ENCODE results near the gene ATP8A2. TPM values are rescaled to one million over a fixed set of nuclear protein-coding genes. Genes with fewer than 3 reads are reported as not detected.

ATP8A2 gene
- total RNA-seq, 3 donors from 2014 or later (not counting 1 experiment from before 2014, with no cell fraction given), result 0.43 to 0.68 (median 0.59) TPM

- Histone ChIP-seq H3K4me1 (ENCODE audit: control insufficient read depth, insufficient read depth, low read length) (no peaks in the 10 kb centered on the region), H3K36me3 (ENCODE audit: control insufficient read depth, insufficient read depth, low read length) (no peaks in the 10 kb centered on the region), H3K27me3 (ENCODE audit: control insufficient read depth, insufficient read depth, low read length) (no peaks in the 10 kb centered on the region), H3K4me3 (ENCODE audit: low read length) (no peak overlapping the region), H3K27ac (ENCODE audit: low read length) (no peak overlapping the region), H3K9me3 (ENCODE audit: control insufficient read depth, insufficient read depth, low read length) (no peaks in the 10 kb centered on the region)
- DNase-seq, result no peak
- Mint-ChIP-seq H3K27me3 (ENCODE audit: low read depth in 2 of 2) (peaks cover 8 to 10% of the 10 kb centered on the region in 2 donors), H3K27ac (no peak overlapping the region), H3K4me1 (no peaks in the 10 kb centered on the region), H3K9me3 (no peaks in the 10 kb centered on the region), H3K4me3 (no peak overlapping the region), H3K36me3 (no peaks in the 10 kb centered on the region)
- intact Hi-C loops (cut with micrococcal nuclease), result no loop called here
- ATAC-seq, result no peak
- TF ChIP-seq CTCF (IDR thresholded peaks at IDR 0.05), result no peak
- 83% methylated on average over 4 of the region's 4 CpGs for WGBS (ENCODE audit: insufficient coverage)
Observed at GRCh38 chr13:25933520-25933919, 561.7 kb downstream of the ATP8A2 start.

DNA sequence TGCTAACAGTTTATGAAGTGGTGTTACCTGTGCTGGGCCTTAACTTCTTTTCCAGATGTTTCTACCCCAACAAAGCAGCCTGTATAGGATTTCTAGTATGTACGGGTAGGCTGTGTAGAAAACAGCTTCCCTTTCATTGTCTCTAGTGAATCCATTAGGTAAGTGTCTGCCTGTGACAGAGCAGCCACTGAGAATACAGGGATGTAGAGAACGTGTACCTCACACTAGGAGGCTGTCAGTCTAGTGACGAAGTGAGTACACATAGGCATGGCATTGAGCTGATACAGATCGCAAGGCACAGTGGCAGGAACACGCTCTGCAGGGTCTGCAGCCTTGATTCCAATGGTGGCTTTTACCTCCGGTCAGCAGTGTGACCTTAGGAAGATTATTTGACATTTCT, 562.4 kb downstream of the ATP8A2 start:
- Mint-ChIP-seq H3K27me3 (ENCODE audit: low read depth in 2 of 2) (peaks cover 7 to 8% of the 10 kb centered on the region in 2 donors), H3K36me3 (no peaks in the 10 kb centered on the region), H3K27ac (no peak overlapping the region), H3K4me3 (no peak overlapping the region), H3K4me1 (no peaks in the 10 kb centered on the region), H3K9me3 (no peaks in the 10 kb centered on the region)
- Histone ChIP-seq H3K9me3 (ENCODE audit: control insufficient read depth, insufficient read depth, low read length) (no peaks in the 10 kb centered on the region), H3K27me3 (ENCODE audit: control insufficient read depth, insufficient read depth, low read length) (no peaks in the 10 kb centered on the region), H3K27ac (ENCODE audit: low read length) (no peak overlapping the region), H3K4me1 (ENCODE audit: control insufficient read depth, insufficient read depth, low read length) (no peaks in the 10 kb centered on the region), H3K36me3 (ENCODE audit: control insufficient read depth, insufficient read depth, low read length) (no peaks in the 10 kb centered on the region), H3K4me3 (ENCODE audit: low read length) (no peak overlapping the region)
- intact Hi-C loops (cut with micrococcal nuclease), result no loop called here
- TF ChIP-seq CTCF (IDR thresholded peaks at IDR 0.05), result no peak
- 89% methylated on average over 5 of the region's 6 CpGs for WGBS (ENCODE audit: insufficient coverage)
- no peak for ATAC-seq
- DNase-seq, result no peak

DNA sequence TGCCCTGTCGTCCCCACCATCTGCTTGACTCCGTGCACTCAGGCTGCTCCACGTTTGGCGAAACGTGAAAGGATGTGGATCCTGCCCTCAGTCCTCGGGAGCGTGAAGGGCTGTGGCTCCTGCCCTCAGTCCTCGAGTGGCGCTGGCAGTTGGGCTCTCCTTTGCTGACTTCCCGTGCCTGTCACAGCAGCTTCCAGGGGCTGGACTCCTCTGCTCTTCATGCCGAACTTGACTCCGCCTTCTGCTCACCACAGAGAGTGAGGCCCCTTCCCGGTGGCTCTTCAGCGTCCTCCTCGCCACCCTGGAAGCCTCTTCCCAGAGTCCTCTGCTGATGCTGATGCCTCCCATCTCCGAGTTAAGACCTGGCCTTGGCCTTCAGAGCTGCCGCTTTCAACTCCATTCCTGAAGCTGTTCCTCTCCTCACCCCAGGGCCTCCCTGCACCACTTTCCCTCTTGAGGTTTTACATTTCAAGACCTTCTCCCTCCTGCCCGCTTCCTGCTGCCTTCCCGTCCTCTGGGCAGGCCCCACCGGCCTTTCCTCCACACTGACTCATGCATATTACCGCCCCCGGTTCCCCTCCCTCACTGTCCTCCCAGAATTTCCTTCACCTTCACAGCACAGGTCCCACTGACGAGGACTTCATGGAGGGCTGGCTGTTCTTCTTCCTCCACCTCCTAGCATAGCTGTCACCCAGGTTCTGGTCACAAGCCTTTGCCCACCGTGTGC, 568.4 kb downstream of the ATP8A2 start:
- Histone ChIP-seq H3K36me3 (ENCODE audit: control insufficient read depth, insufficient read depth, low read length) (no peaks in the 10 kb centered on the region), H3K27me3 (ENCODE audit: control insufficient read depth, insufficient read depth, low read length) (no peaks in the 10 kb centered on the region), H3K4me1 (ENCODE audit: control insufficient read depth, insufficient read depth, low read length) (no peaks in the 10 kb centered on the region), H3K9me3 (ENCODE audit: control insufficient read depth, insufficient read depth, low read length) (no peaks in the 10 kb centered on the region), H3K4me3 (ENCODE audit: low read length) (no peak overlapping the region), H3K27ac (ENCODE audit: low read length) (no peak overlapping the region)
- DNase-seq (no peak), ATAC-seq (no peak)
- Mint-ChIP-seq H3K9me3 (no peaks in the 10 kb centered on the region), H3K27ac (no peak overlapping the region), H3K4me3 (no peak overlapping the region), H3K36me3 (no peaks in the 10 kb centered on the region), H3K4me1 (peaks cover 0 to 5% of the 10 kb centered on the region in 2 donors), H3K27me3 (ENCODE audit: low read depth in 2 of 2) (peaks cover 22 to 35% of the 10 kb centered on the region in 2 donors)
- TF ChIP-seq CTCF (IDR thresholded peaks at IDR 0.05), result no peak
- WGBS (ENCODE audit: insufficient coverage), result 74% methylated on average over 24 of the region's 24 CpGs
- intact Hi-C loops (cut with micrococcal nuclease), result no loop called here

DNA sequence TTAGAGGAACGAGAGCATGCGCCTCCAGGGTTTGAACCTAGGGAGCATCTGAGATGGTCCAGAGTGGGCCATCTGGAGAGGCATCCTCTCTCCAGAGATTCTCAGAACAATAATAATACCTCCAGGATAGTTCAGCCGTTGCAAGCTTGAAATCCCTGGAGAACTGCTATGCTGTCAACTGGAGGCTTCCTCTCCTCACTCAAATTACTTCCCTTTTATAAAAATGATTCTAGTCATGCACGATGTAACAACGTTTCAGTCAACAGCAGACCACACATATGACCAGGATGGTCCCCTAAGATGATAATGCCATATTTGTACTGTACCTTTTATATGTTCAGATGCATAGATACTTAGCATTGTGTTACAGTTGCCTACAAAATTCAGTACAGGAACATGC, 571.3 kb downstream of the ATP8A2 start:
- H3K4me3 ChIP-seq (ENCODE audit: low read length), result no peak overlapping the region
- no peak overlapping the region for H3K4me3 Mint-ChIP-seq
- H3K27ac ChIP-seq (ENCODE audit: low read length), result no peak overlapping the region
- no peaks in the 10 kb centered on the region for H3K36me3 Mint-ChIP-seq
- 69% methylated on average over 3 of the region's 5 CpGs for WGBS (ENCODE audit: insufficient coverage)
- H3K36me3 ChIP-seq (ENCODE audit: control insufficient read depth, insufficient read depth, low read length), result no peaks in the 10 kb centered on the region
- no peak for TF ChIP-seq CTCF (IDR thresholded peaks at IDR 0.05)
- H3K27me3 ChIP-seq (ENCODE audit: control insufficient read depth, insufficient read depth, low read length), result no peaks in the 10 kb centered on the region
- H3K4me1 ChIP-seq (ENCODE audit: control insufficient read depth, insufficient read depth, low read length), result no peaks in the 10 kb centered on the region
- H3K27ac Mint-ChIP-seq, result no peak overlapping the region
- H3K27me3 Mint-ChIP-seq (ENCODE audit: low read depth in 2 of 2), result peaks cover 22 to 42% of the 10 kb centered on the region in 2 donors
- DNase-seq (no peak), ATAC-seq (no peak)
- intact Hi-C loops (cut with micrococcal nuclease), result no loop called here
- H3K4me1 Mint-ChIP-seq, result peaks cover 0 to 5% of the 10 kb centered on the region in 2 donors
- no peaks in the 10 kb centered on the region for H3K9me3 Mint-ChIP-seq
- H3K9me3 ChIP-seq (ENCODE audit: control insufficient read depth, insufficient read depth, low read length), result no peaks in the 10 kb centered on the region

Measured in natural killer cell (primary cell).